GM12892 (cell line): Measurements from ENCODE around the gene NTRK1.

Experiments
- DNase-seq: peaks from one replicate; pipeline ENCODE4 v3.0.0; 2011; ENCODE audit not compliant: insufficient read length
- FAIRE-seq: peaks from 2 replicates; lab custom pipeline; 2011; peaks lifted over from hg19 to GRCh38; lab: Jason Lieb, UNC
- POLR2A ChIP-seq: IDR thresholded peaks from 2 replicates; pipeline ENCODE4 v1.6.1; 2011; ENCODE audit warnings: low read depth, low read length, control low read depth
- POLR2AphosphoS5 ChIP-seq: IDR thresholded peaks from 2 replicates; pipeline ENCODE4 v1.6.1; 2011; ENCODE audit warnings: low read depth, low read length, control low read depth
- TAF1 ChIP-seq: IDR thresholded peaks from 2 replicates; pipeline ENCODE4 v1.6.1; 2011; ENCODE audit warnings: low read depth, mild to moderate bottlenecking, control low read depth, low read length, borderline replicate concordance

The NTRK1 gene

GRCh38 chr1:156895455-156895812 lies 34.8 kb downstream of the NTRK1 start:
- no peak for TF ChIP-seq POLR2AphosphoS5
- no peak for TF ChIP-seq TAF1
- no peak for TF ChIP-seq POLR2A
- no peak for DNase-seq
- no peak for FAIRE-seq

- no peak for FAIRE-seq
- TF ChIP-seq POLR2A (no peak), TAF1 (no peak), POLR2AphosphoS5 (no peak)
- no peak for DNase-seq
Observed at GRCh38 chr1:156895927-156896326, 35.3 kb downstream of the NTRK1 start.

- TF ChIP-seq POLR2A: no peak
- no peak for TF ChIP-seq POLR2AphosphoS5
- no peak for TF ChIP-seq TAF1
- FAIRE-seq (no peak), DNase-seq (no peak)
Observed at GRCh38 chr1:156896490-156897033, 35.9 kb downstream of the NTRK1 start.

GRCh38 chr1:156897078-156897825 lies 36.6 kb downstream of the NTRK1 start:
- FAIRE-seq (no peak), DNase-seq (no peak)
- TF ChIP-seq POLR2AphosphoS5: no peak
- TF ChIP-seq POLR2A: no peak
- TF ChIP-seq TAF1: no peak

- no peak for DNase-seq
- no peak for FAIRE-seq
- TF ChIP-seq TAF1 (no peak), POLR2A (no peak), POLR2AphosphoS5 (no peak)
Observed at GRCh38 chr1:156898161-156898566, 37.5 kb downstream of the NTRK1 start.

- DNase-seq (no peak), FAIRE-seq (no peak)
- TF ChIP-seq TAF1: no peak
Observed at GRCh38 chr1:156898971-156899664, 38.5 kb downstream of the NTRK1 start.

- no peak for DNase-seq
- no peak for FAIRE-seq
- TF ChIP-seq POLR2A: no peak
- TF ChIP-seq TAF1: no peak
- TF ChIP-seq POLR2AphosphoS5: no peak
Observed at GRCh38 chr1:156899956-156900718, 39.5 kb downstream of the NTRK1 start.

GRCh38 chr1:156900896-156901589 lies 40.4 kb downstream of the NTRK1 start:
- TF ChIP-seq POLR2AphosphoS5: no peak
- TF ChIP-seq TAF1: no peak
- no peak for TF ChIP-seq POLR2A
- FAIRE-seq (no peak), DNase-seq (no peak)

- TF ChIP-seq POLR2AphosphoS5 (no peak), TAF1 (no peak), POLR2A (no peak)
- FAIRE-seq (no peak), DNase-seq (no peak)
Observed at GRCh38 chr1:156901590-156901900, 40.9 kb downstream of the NTRK1 start.

GRCh38 chr1:156901966-156902915 lies 41.6 kb downstream of the NTRK1 start:
- no peak for DNase-seq
- TF ChIP-seq POLR2AphosphoS5 (no peak), TAF1 (no peak), POLR2A (no peak)
- no peak for FAIRE-seq
